ENCODE results near the gene CNTNAP5. TPM values are rescaled to one million over a fixed set of nuclear protein-coding genes. Genes with fewer than 3 reads are reported as not detected.

Gene CNTNAP5
- total RNA-seq, 1 experiment from 2014 or later, result 0.48 TPM

DNA sequence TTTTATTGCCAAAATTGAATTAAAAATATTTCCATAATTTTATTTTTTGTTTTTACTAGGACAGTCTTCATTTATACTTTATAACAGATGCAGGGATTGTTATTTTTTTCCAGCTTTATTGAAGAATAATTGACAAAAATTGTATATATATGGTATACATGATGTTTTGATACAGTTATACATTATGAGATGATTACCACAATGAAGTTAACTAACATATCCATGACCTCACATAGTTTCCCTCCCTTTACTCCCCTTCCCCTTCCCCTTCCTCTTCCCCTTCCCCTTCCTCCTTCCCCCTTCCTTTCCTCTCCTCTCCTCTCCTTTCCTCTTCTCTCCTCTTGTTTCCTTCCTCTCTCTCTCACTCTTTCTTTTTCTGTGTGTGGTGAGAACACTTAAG is 700.1 kb downstream of the CNTNAP5 start:
- no peak overlapping the region for H3K27ac Mint-ChIP-seq
- Histone ChIP-seq H3K9me3 (ENCODE audit: control insufficient read depth, low read depth, low read length) (no peaks in the 10 kb centered on the region), H2BK5ac (ENCODE audit: insufficient read length, low read length) (no peak overlapping the region), H4K5ac (ENCODE audit: insufficient read length, low read depth, low read length) (no peak overlapping the region), H2AFZ (ENCODE audit: low read length) (no peak overlapping the region), H3K27me3 (ENCODE audit: insufficient read depth, low read length) (no peaks in the 10 kb centered on the region), H3K4ac (ENCODE audit: low read depth, low read length) (no peak overlapping the region), H3K56ac (ENCODE audit: insufficient read length, low read depth, low read length) (no peak overlapping the region), H3T11ph (ENCODE audit: low read length) (no peak overlapping the region), H3K14ac (ENCODE audit: insufficient read depth, low read length) (no peak overlapping the region), H3K79me2 (ENCODE audit: insufficient read depth, low read length) (0 out of 2 replicates have a peak, but pooled peaks cover 3% of the 10 kb centered on the region), H2AK5ac (ENCODE audit: insufficient read length, low read length) (no peak overlapping the region), H2BK20ac (ENCODE audit: low read depth, low read length, poor library complexity, severe bottlenecking) (no peak overlapping the region), H2BK12ac (ENCODE audit: insufficient read length, low read depth, low read length) (no peak overlapping the region), H2BK120ac (ENCODE audit: low read depth, low read length, poor library complexity, severe bottlenecking) (no peak overlapping the region), H3K18ac (ENCODE audit: insufficient read length, low read depth, low read length) (no peak overlapping the region), H2BK15ac (ENCODE audit: low read depth, low read length) (no peak overlapping the region), H4K20me1 (ENCODE audit: control insufficient read depth, insufficient read depth, insufficient read length) (no peaks in the 10 kb centered on the region), H3K23ac (ENCODE audit: insufficient read length, low read depth, low read length) (no peak overlapping the region), H4K91ac (ENCODE audit: insufficient read length, low read depth, low read length) (no peak overlapping the region), H3K4me2 (ENCODE audit: insufficient read depth, insufficient read length, low read length) (no peak overlapping the region), H4K8ac (replicated peaks; ENCODE audit: insufficient read length, low read depth, low read length) (no peak overlapping the region), H3K4me1 (ENCODE audit: insufficient read depth, low read length) (no peaks in the 10 kb centered on the region), H3K79me1 (ENCODE audit: insufficient read depth, low read depth, low read length, poor library complexity, severe bottlenecking) (no peaks in the 10 kb centered on the region), H3K9ac (ENCODE audit: extremely low read depth, insufficient read length, low read length) (no peak overlapping the region), H3K27ac (ENCODE audit: insufficient read length, low read depth, low read length) (no peak overlapping the region), H3K23me2 (ENCODE audit: insufficient read length, low read depth, low read length, poor library complexity, severe bottlenecking) (no peaks in the 10 kb centered on the region)
- no peaks in the 10 kb centered on the region for H3K27me3 Mint-ChIP-seq (ENCODE audit: low read depth)
- no peak overlapping the region for H3K4me3 Mint-ChIP-seq
- TF ChIP-seq, protein P1, sequence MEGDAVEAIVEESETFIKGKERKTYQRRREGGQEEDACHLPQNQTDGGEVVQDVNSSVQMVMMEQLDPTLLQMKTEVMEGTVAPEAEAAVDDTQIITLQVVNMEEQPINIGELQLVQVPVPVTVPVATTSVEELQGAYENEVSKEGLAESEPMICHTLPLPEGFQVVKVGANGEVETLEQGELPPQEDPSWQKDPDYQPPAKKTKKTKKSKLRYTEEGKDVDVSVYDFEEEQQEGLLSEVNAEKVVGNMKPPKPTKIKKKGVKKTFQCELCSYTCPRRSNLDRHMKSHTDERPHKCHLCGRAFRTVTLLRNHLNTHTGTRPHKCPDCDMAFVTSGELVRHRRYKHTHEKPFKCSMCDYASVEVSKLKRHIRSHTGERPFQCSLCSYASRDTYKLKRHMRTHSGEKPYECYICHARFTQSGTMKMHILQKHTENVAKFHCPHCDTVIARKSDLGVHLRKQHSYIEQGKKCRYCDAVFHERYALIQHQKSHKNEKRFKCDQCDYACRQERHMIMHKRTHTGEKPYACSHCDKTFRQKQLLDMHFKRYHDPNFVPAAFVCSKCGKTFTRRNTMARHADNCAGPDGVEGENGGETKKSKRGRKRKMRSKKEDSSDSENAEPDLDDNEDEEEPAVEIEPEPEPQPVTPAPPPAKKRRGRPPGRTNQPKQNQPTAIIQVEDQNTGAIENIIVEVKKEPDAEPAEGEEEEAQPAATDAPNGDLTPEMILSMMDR (conservative IDR thresholded peaks at IDR 0.05), result no peak
- no peaks in the 10 kb centered on the region for H3K9me3 Mint-ChIP-seq
- no peak for DNase-seq
- H3K4me1 Mint-ChIP-seq, result no peaks in the 10 kb centered on the region
- H3K36me3 Mint-ChIP-seq (ENCODE audit: insufficient read depth in 1 of 3, low read depth in 3 of 3), result no peaks in the 10 kb centered on the region
